Measurements from ENCODE around the gene MYO9A.
"Not testable (repeated sequence)": the region's sequence is repeated elsewhere in the genome, so short reads cannot be mapped to it uniquely, and the experiment has no call there.

The MYO9A gene

GRCh38 chr15:72112116-72112515 lies 5.8 kb downstream of the MYO9A start:
- Histone ChIP-seq H3K4me1 (ENCODE audit: control insufficient read depth, insufficient read depth, low read length, poor library complexity, severe bottlenecking) (peaks cover 8% of the 10 kb centered on the region), H3K9me3 (ENCODE audit: control insufficient read depth, low read length) (no peaks in the 10 kb centered on the region), H3K4me3 (ENCODE audit: extremely low read depth, insufficient read depth, low read length, poor library complexity, severe bottlenecking) (no peak overlapping the region), H3K36me3 (ENCODE audit: control insufficient read depth, insufficient read depth, low read length) (no peaks in the 10 kb centered on the region), H3K27ac (ENCODE audit: low read depth, low read length, severe bottlenecking) (no peak overlapping the region)
- 92 to 100% methylated on average over 2 of the region's 2 CpGs for WGBS, 2 experiments (ENCODE audit: insufficient coverage in 2 of 2)

GRCh38 chr15:72110355-72110754 lies 7.6 kb downstream of the MYO9A start:
- Histone ChIP-seq H3K4me1 (ENCODE audit: control insufficient read depth, insufficient read depth, low read length, poor library complexity, severe bottlenecking) (no peaks in the 10 kb centered on the region), H3K9me3 (ENCODE audit: control insufficient read depth, low read length) (no peaks in the 10 kb centered on the region), H3K4me3 (ENCODE audit: extremely low read depth, insufficient read depth, low read length, poor library complexity, severe bottlenecking) (no peak overlapping the region), H3K36me3 (ENCODE audit: control insufficient read depth, insufficient read depth, low read length) (no peaks in the 10 kb centered on the region), H3K27ac (ENCODE audit: low read depth, low read length, severe bottlenecking) (no peak overlapping the region)
- WGBS, 2 experiments (ENCODE audit: insufficient coverage in 2 of 2): 85 to 100% methylated on average over 2 to 3 of the region's 3 CpGs

DNA sequence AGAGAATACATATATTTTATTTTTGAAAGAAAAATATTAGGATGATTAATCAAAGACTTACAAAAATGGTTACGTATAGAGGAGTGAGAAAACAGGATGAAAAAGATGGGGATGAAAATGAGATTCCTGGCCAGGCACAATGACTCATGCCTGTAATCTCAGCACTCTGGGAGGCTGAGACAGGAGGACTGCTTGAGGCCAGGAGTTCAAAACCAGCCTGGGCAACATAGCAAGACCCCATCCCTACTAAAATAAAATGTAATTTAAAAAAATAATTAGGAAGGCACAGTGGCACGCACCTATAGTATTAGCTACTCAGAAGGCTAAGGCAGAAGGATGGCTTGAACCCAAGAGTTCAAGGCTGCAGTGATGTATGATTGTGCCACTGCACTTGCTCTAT lies 11.9 kb downstream of the MYO9A start:
- Histone ChIP-seq H3K9me3 (ENCODE audit: control insufficient read depth, low read length) (no peaks in the 10 kb centered on the region), H3K27ac (ENCODE audit: low read depth, low read length, severe bottlenecking) (no peak overlapping the region), H3K36me3 (ENCODE audit: control insufficient read depth, insufficient read depth, low read length) (no peaks in the 10 kb centered on the region), H3K4me1 (ENCODE audit: control insufficient read depth, insufficient read depth, low read length, poor library complexity, severe bottlenecking) (no peaks in the 10 kb centered on the region), H3K4me3 (ENCODE audit: extremely low read depth, insufficient read depth, low read length, poor library complexity, severe bottlenecking) (no peak overlapping the region)
- 100% methylated on average over 1 of the region's 2 CpGs; no CpG with 5 or more reads in 1 of the 2 experiments for WGBS, 2 experiments (ENCODE audit: insufficient coverage in 2 of 2)

GRCh38 chr15:72105111-72105510 lies 12.8 kb downstream of the MYO9A start:
- no peaks in the 10 kb centered on the region for H3K4me1 ChIP-seq (ENCODE audit: control insufficient read depth, insufficient read depth, low read length, poor library complexity, severe bottlenecking)
- 93 to 94% methylated on average over 3 of the region's 3 CpGs for WGBS, 2 experiments (ENCODE audit: insufficient coverage in 2 of 2)
- no peaks in the 10 kb centered on the region for H3K36me3 ChIP-seq (ENCODE audit: control insufficient read depth, insufficient read depth, low read length)
- no peaks in the 10 kb centered on the region for H3K9me3 ChIP-seq (ENCODE audit: control insufficient read depth, low read length)
- H3K27ac ChIP-seq (ENCODE audit: low read depth, low read length, severe bottlenecking): no peak overlapping the region
- no peak overlapping the region for H3K4me3 ChIP-seq (ENCODE audit: extremely low read depth, insufficient read depth, low read length, poor library complexity, severe bottlenecking)

GRCh38 chr15:72100551-72100950 lies 17.4 kb downstream of the MYO9A start:
- H3K9me3 ChIP-seq (ENCODE audit: control insufficient read depth, low read length); H3K4me3 ChIP-seq (ENCODE audit: extremely low read depth, insufficient read depth, low read length, poor library complexity, severe bottlenecking); H3K27ac ChIP-seq (ENCODE audit: low read depth, low read length, severe bottlenecking); H3K36me3 ChIP-seq (ENCODE audit: control insufficient read depth, insufficient read depth, low read length); H3K4me1 ChIP-seq (ENCODE audit: control insufficient read depth, insufficient read depth, low read length, poor library complexity, severe bottlenecking): not testable (repeated sequence)
- WGBS, 2 experiments (ENCODE audit: insufficient coverage in 2 of 2): 100% methylated on average over 2 of the region's 33 CpGs; no CpG with 5 or more reads in 1 of the 2 experiments

- Histone ChIP-seq H3K9me3 (ENCODE audit: control insufficient read depth, low read length) (peaks cover 3% of the 10 kb centered on the region), H3K36me3 (ENCODE audit: control insufficient read depth, insufficient read depth, low read length) (peaks cover 4% of the 10 kb centered on the region), H3K4me3 (ENCODE audit: extremely low read depth, insufficient read depth, low read length, poor library complexity, severe bottlenecking) (no peak overlapping the region), H3K4me1 (ENCODE audit: control insufficient read depth, insufficient read depth, low read length, poor library complexity, severe bottlenecking) (no peaks in the 10 kb centered on the region), H3K27ac (ENCODE audit: low read depth, low read length, severe bottlenecking) (no peak overlapping the region)
- WGBS, 2 experiments (ENCODE audit: insufficient coverage in 2 of 2): 92 to 100% methylated on average over 3 to 4 of the region's 4 CpGs
Measured at GRCh38 chr15:72099155-72099554, 18.8 kb downstream of the MYO9A start.

DNA sequence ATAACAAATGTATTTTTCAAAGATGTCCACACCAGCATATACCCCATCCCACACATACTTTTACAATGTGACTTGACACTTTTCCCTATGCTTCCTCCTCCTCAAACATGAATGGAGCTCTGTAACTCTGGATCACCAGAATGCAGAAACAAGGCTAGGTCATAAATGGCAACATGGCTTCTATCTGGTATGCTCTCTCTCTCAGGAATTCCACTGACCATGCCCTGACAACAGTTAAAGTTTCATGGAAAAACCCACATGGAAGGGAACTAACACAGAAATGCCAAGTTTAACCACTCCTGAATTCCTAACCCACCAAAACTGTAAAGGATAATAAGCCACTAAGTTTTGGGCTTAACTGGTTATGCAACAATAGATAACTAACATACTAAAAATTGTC lies 19.9 kb downstream of the MYO9A start:
- Histone ChIP-seq H3K4me3 (ENCODE audit: extremely low read depth, insufficient read depth, low read length, poor library complexity, severe bottlenecking) (no peak overlapping the region), H3K4me1 (ENCODE audit: control insufficient read depth, insufficient read depth, low read length, poor library complexity, severe bottlenecking) (no peaks in the 10 kb centered on the region), H3K36me3 (ENCODE audit: control insufficient read depth, insufficient read depth, low read length) (peaks cover 4% of the 10 kb centered on the region), H3K9me3 (ENCODE audit: control insufficient read depth, low read length) (peaks cover 3% of the 10 kb centered on the region), H3K27ac (ENCODE audit: low read depth, low read length, severe bottlenecking) (no peak overlapping the region)

- Histone ChIP-seq H3K4me3 (ENCODE audit: extremely low read depth, insufficient read depth, low read length, poor library complexity, severe bottlenecking) (no peak overlapping the region), H3K9me3 (ENCODE audit: control insufficient read depth, low read length) (peaks cover 3% of the 10 kb centered on the region), H3K36me3 (ENCODE audit: control insufficient read depth, insufficient read depth, low read length) (peaks cover 4% of the 10 kb centered on the region), H3K4me1 (ENCODE audit: control insufficient read depth, insufficient read depth, low read length, poor library complexity, severe bottlenecking) (no peaks in the 10 kb centered on the region), H3K27ac (ENCODE audit: low read depth, low read length, severe bottlenecking) (no peak overlapping the region)
- WGBS, 2 experiments (ENCODE audit: insufficient coverage in 2 of 2): no CpG with 5 or more reads among the region's 1 CpG
Measured at GRCh38 chr15:72096796-72097195, 21.2 kb downstream of the MYO9A start.

- H3K27ac ChIP-seq (ENCODE audit: low read depth, low read length, severe bottlenecking): no peak overlapping the region
- no peaks in the 10 kb centered on the region for H3K4me1 ChIP-seq (ENCODE audit: control insufficient read depth, insufficient read depth, low read length, poor library complexity, severe bottlenecking)
- H3K36me3 ChIP-seq (ENCODE audit: control insufficient read depth, insufficient read depth, low read length): peaks cover 4% of the 10 kb centered on the region
- no peak overlapping the region for H3K4me3 ChIP-seq (ENCODE audit: extremely low read depth, insufficient read depth, low read length, poor library complexity, severe bottlenecking)
- peaks cover 3% of the 10 kb centered on the region for H3K9me3 ChIP-seq (ENCODE audit: control insufficient read depth, low read length)
Measured at GRCh38 chr15:72092691-72093090, 25.3 kb downstream of the MYO9A start.

GRCh38 chr15:72092006-72092405 lies 25.9 kb downstream of the MYO9A start:
- WGBS, 2 experiments (ENCODE audit: insufficient coverage in 2 of 2): no CpG with 5 or more reads among the region's 3 CpGs
- H3K9me3 ChIP-seq (ENCODE audit: control insufficient read depth, low read length): peaks cover under 1% of the 10 kb centered on the region
- H3K36me3 ChIP-seq (ENCODE audit: control insufficient read depth, insufficient read depth, low read length): peaks cover 4% of the 10 kb centered on the region
- H3K4me1 ChIP-seq (ENCODE audit: control insufficient read depth, insufficient read depth, low read length, poor library complexity, severe bottlenecking): no peaks in the 10 kb centered on the region
- H3K4me3 ChIP-seq (ENCODE audit: extremely low read depth, insufficient read depth, low read length, poor library complexity, severe bottlenecking): no peak overlapping the region
- no peak overlapping the region for H3K27ac ChIP-seq (ENCODE audit: low read depth, low read length, severe bottlenecking)

DNA sequence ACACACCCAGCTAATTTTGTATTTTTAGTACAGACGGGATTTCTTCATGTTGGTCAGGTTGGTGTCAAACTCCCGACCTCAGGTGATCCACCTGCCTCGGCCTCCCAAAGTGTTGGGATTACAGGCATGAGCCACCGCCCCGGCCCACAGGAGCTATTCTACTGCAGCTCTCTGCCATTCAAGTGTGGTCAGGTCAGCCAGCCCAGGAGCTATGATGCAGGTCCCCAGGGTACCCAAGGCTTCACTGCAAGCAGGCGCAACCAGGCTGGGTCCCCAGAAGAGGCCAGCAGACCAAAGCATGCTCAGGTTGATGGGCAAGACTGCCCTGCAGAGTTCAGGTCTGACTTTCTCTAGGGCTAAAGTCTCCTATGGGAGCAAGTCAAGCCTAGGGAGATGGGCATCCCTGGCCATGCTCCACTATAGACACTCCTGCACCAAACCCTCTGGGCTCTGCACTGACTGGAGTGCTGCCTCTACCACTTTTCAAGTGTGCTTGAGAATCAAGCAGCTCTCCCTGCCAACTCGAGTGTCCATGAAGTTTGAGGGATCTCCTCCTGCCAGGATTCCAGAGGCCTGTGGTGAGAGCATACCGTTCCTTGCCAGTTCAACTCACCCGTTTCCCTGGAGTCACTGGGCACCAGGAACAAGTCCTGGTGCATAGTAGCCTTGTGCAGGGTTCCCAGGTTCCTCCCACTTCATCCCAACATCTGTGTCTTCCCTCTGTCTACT lies 30.9 kb downstream of the MYO9A start:
- Histone ChIP-seq H3K36me3 (ENCODE audit: control insufficient read depth, insufficient read depth, low read length) (no peaks in the 10 kb centered on the region), H3K9me3 (ENCODE audit: control insufficient read depth, low read length) (no peaks in the 10 kb centered on the region), H3K4me3 (ENCODE audit: extremely low read depth, insufficient read depth, low read length, poor library complexity, severe bottlenecking) (no peak overlapping the region), H3K4me1 (ENCODE audit: control insufficient read depth, insufficient read depth, low read length, poor library complexity, severe bottlenecking) (no peaks in the 10 kb centered on the region), H3K27ac (ENCODE audit: low read depth, low read length, severe bottlenecking) (no peak overlapping the region)
- 94 to 99% methylated on average over 8 to 9 of the region's 9 CpGs for WGBS, 2 experiments (ENCODE audit: insufficient coverage in 2 of 2)

All from mesodermal cell (in vitro differentiated cells).